ENCODE results near the gene ZKSCAN2. TPM values are rescaled to one million over a fixed set of nuclear protein-coding genes. Genes with fewer than 3 reads are reported as not detected.
A peak's percentile ranks its signal among the peaks of the same experiment; 100 is the strongest.

ZKSCAN2 gene
- total RNA-seq, 4 donors from 2014 or later = 1.2 to 2.7 (median 1.8) TPM

DNA sequence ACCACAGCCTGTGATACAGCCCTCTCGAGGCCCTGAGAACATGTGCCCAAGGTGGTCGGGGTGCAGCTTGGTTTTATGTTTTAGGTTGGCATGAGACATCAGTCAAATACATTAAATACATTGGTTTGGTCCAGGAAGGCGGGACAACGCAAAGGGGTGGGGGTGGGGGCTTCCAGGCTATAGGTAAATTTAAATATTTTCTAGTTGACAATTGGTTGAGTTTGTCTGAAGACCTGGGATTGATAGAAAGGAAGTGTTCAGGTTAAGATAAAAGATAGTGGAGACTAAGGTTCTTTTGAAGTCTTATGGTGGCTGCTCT lies 1.2 kb upstream of the ZKSCAN2 start:
- H3K27ac ChIP-seq = peak overlapping the region in 2 of 4 donors; percentile 97 to 100

DNA sequence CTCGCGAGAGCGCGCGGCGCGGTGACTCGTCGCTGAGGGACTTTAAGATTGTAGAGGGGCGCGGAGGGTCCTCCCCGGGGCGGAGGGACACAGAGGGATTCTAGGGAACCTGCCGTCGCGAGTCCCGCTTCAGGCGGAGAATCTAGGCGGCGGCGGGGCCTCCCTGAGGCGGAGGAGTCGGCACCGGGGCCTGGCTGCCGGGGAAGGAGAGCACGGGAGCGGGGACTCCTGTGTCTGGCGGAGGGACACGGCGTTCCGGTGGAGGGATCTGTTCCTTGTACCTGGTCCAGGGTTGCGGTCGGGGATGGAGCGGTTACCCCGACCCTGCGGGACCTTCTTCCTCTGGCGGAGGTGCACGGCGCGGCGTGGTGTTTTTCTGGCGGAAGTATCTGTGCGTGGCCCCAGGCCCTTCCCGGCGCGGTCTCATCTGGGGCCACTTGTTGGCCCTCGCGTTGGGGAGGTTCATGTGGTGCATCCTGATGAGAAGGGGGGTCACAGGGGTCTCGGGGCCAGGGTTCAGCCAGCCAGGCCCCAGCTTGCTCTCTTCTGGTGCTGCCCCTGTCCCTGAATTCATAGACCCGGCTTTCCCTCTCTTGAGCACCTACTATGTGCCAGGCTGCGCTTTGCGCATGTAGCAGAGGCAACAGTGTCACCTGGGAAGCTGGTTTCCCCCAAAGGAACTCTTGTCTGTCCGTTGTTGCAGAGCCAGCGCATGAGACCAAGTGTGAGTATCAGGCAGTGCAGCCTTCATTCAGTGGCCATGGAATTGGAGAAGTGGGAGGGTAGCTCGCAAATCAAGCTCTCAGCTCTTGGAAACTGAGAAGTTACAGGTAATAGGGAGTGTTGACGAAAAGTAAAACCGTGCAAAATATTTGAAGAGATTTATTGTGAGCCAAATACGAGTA lies 563 bp upstream of the ZKSCAN2 start:
- Histone ChIP-seq H3K9me3 (no peaks in the 10 kb centered on the region), H3K27me3 (no peaks in the 10 kb centered on the region), H3K36me3 (peaks cover 0 to 9% (median 4%) of the 10 kb centered on the region in 4 donors), H3K4me3 (peak overlapping the region; percentile 67 to 87 (median 81)), H3K27ac (peak overlapping the region; percentile 97 to 100 (median 98)), H3K4me1 (peaks cover 11 to 34% (median 32%) of the 10 kb centered on the region in 4 donors)
- intact Hi-C loops (cut with DNase I; ENCODE audit: low total_unique reads) (no loop called here), in situ Hi-C loops (cut with MboI; ENCODE audit: low pct_ligation_motif_present in 1 of 4, low pct_unique_long_range_greater_than_20kb in 1 of 4, low sequenced_read_pairs in 3 of 4) (loop anchor here in 1 of 4 donors (25.0 kb wide), 1 partner anchor 104 kb away; no protein-coding TSS in a partner anchor)
- TF ChIP-seq, protein P1, sequence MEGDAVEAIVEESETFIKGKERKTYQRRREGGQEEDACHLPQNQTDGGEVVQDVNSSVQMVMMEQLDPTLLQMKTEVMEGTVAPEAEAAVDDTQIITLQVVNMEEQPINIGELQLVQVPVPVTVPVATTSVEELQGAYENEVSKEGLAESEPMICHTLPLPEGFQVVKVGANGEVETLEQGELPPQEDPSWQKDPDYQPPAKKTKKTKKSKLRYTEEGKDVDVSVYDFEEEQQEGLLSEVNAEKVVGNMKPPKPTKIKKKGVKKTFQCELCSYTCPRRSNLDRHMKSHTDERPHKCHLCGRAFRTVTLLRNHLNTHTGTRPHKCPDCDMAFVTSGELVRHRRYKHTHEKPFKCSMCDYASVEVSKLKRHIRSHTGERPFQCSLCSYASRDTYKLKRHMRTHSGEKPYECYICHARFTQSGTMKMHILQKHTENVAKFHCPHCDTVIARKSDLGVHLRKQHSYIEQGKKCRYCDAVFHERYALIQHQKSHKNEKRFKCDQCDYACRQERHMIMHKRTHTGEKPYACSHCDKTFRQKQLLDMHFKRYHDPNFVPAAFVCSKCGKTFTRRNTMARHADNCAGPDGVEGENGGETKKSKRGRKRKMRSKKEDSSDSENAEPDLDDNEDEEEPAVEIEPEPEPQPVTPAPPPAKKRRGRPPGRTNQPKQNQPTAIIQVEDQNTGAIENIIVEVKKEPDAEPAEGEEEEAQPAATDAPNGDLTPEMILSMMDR (IDR thresholded peaks at IDR 0.05) = peak in 1 of 5 experiments; percentile 53
- TF ChIP-seq POLR2AphosphoS5 (IDR thresholded peaks at IDR 0.05) = peak in 2 of 3 donors; percentile 38 to 43
- no peak for TF ChIP-seq POLR2A (IDR thresholded peaks at IDR 0.05)
- WGBS, 2 donors (ENCODE audit: low coverage in 1 of 2) = 6 to 20% methylated on average over 3 to 57 of the region's 58 CpGs
- DNase-seq = peak; percentile 87

More for the DNA sequence above, 1.2 kb upstream of the ZKSCAN2 start:
- TF ChIP-seq, protein P1 (IDR thresholded peaks at IDR 0.05) = no peak
- TF ChIP-seq EP300 (IDR thresholded peaks at IDR 0.05; ENCODE audit: low read depth) (no peak), POLR2AphosphoS5 (IDR thresholded peaks at IDR 0.05) (no peak)
- intact Hi-C loops (cut with DNase I; ENCODE audit: low total_unique reads) = no loop called here
- in situ Hi-C loops (cut with MboI; ENCODE audit: low pct_ligation_motif_present in 1 of 4, low pct_unique_long_range_greater_than_20kb in 1 of 4, low sequenced_read_pairs in 3 of 4) = loop anchor here in 1 of 4 donors (25.0 kb wide), 1 partner anchor 103 kb away; no protein-coding TSS in a partner anchor
- Histone ChIP-seq H3K4me3 (peak overlapping the region in 3 of 4 donors; percentile 67 to 87 (median 77)), H3K36me3 (peaks cover 0 to 9% (median 2%) of the 10 kb centered on the region in 4 donors), H3K4me1 (peaks cover 11 to 34% (median 32%) of the 10 kb centered on the region in 4 donors), H3K27me3 (no peaks in the 10 kb centered on the region), H3K9me3 (no peaks in the 10 kb centered on the region)
- 47 to 51% methylated on average over 2 to 4 of the region's 4 CpGs for WGBS, 2 donors (ENCODE audit: low coverage in 1 of 2)
- DNase-seq = no peak

DNA sequence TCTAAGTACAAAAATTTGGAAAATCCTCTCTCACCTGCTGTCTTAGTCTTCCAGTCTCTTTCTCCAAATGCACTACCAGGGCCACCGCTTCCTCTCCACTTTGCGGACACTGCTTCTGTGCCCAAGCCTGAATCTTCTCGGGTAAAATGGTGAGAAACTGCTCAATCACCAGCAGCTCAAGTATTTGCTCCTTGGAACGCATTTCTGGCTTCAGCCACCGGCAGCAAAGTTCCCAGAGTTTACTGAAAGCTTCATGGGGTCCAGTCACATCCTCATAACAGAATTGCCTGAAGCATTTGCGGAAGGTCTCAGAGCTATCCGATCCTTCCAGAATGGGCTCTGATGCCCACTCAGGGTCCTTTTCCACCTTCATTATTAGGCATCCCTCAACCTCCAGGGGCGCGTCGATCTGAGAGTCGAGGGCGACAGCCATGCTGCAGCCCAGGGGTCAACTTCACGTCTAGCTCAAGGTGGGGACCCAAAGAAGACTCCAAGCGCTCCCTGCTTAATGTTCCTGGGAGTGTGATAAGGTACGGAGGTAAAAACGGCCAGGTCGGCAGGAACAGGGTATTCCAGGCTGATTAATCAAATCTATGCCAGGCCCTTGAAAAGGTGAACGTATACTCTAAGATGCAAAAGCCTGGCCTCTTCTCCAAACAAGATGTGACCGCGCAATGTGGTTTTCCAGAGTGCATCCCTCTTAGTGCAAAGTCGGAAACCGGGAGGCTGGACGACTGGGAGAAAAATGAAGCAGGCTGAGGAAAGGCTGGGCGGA lies 763 bp downstream of the ZKSCAN2 start:
- intact Hi-C loops (cut with DNase I; ENCODE audit: low total_unique reads) = no loop called here
- Histone ChIP-seq H3K4me1 (peaks cover 11 to 34% (median 32%) of the 10 kb centered on the region in 4 donors), H3K4me3 (peak overlapping the region; percentile 67 to 87 (median 81)), H3K9me3 (no peaks in the 10 kb centered on the region), H3K27ac (peak overlapping the region; percentile 97 to 100 (median 98)), H3K27me3 (no peaks in the 10 kb centered on the region), H3K36me3 (peaks cover 0 to 20% (median 9%) of the 10 kb centered on the region in 4 donors)
- WGBS, 2 donors (ENCODE audit: low coverage in 1 of 2) = 4% methylated on average over 24 of the region's 24 CpGs; no CpG with 5 or more reads in 1 of the 2 donors
- DNase-seq = peak; percentile 10
- in situ Hi-C loops (cut with MboI; ENCODE audit: low pct_ligation_motif_present in 1 of 4, low pct_unique_long_range_greater_than_20kb in 1 of 4, low sequenced_read_pairs in 3 of 4) = loop anchor here in 1 of 4 donors (25.0 kb wide), 1 partner anchor 105 kb away; no protein-coding TSS in a partner anchor
- no peak for TF ChIP-seq POLR2AphosphoS5 (IDR thresholded peaks at IDR 0.05)
- TF ChIP-seq, protein P1 (IDR thresholded peaks at IDR 0.05) = peak in 1 of 5 experiments; percentile 11

DNA sequence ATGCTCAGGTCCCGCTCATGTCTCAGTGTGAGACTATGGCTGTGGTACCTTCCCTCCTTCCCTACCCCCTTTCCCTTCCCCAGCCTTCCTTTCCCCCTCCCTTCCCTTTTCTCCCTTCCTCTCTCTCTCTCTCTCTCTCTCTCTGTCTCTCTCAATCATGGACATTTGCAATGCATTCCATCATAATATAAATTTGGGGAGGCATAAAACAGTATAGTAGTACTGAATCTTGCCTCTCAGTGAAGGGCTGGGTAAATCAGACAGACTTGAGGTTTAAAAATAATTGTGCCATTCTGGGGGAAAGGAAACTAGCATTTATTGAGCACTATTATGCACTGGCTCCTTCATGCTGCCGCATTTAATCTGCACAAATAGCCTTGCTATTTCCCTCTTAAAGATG lies 4.3 kb downstream of the ZKSCAN2 start:
- DNase-seq = no peak
- in situ Hi-C loops (cut with MboI; ENCODE audit: low pct_ligation_motif_present in 1 of 4, low pct_unique_long_range_greater_than_20kb in 1 of 4, low sequenced_read_pairs in 3 of 4) = loop anchor here in 1 of 4 donors (25.0 kb wide), 1 partner anchor 109 kb away; no protein-coding TSS in a partner anchor

More for the DNA sequence above, 4.3 kb downstream of the ZKSCAN2 start:
- H3K4me1 ChIP-seq = peaks cover 11 to 26% (median 24%) of the 10 kb centered on the region in 4 donors
- H3K27ac ChIP-seq = no peak overlapping the region
- no peak for TF ChIP-seq POLR2AphosphoS5 (IDR thresholded peaks at IDR 0.05)
- TF ChIP-seq, protein P1 (IDR thresholded peaks at IDR 0.05) = no peak
- TF ChIP-seq EP300 (IDR thresholded peaks at IDR 0.05; ENCODE audit: low read depth) = no peak
- TF ChIP-seq POLR2A (IDR thresholded peaks at IDR 0.05) = no peak
- intact Hi-C loops (cut with DNase I; ENCODE audit: low total_unique reads) = no loop called here
- H3K36me3 ChIP-seq = peaks cover 0 to 32% (median 11%) of the 10 kb centered on the region in 4 donors
- WGBS, 2 donors (ENCODE audit: low coverage in 1 of 2) = 95 to 100% methylated on average over 2 of the region's 2 CpGs
- no peak overlapping the region for H3K4me3 ChIP-seq
- H3K9me3 ChIP-seq = no peaks in the 10 kb centered on the region
- H3K27me3 ChIP-seq = no peaks in the 10 kb centered on the region
